Smooth muscle cell (in vitro differentiated cells): ENCODE data around the gene SLC2A3. TPM values are rescaled to one million over a fixed set of nuclear protein-coding genes. Genes with fewer than 3 reads are reported as not detected.
"Not testable (repeated sequence)": the region's sequence is repeated elsewhere in the genome, so short reads cannot be mapped to it uniquely, and the experiment has no call there.

ENCODE experiments used
- DNase-seq: peaks from one replicate; lab custom pipeline; 2025; ENCODE audit not compliant: unreplicated experiment; lab: John Stamatoyannopoulos, UW
- H2AFZ ChIP-seq: fragments of 200-600 bp; sonication (generic); 2 replicates; pipeline ENCODE4 v1.6.0; 2016; ENCODE audit warnings: antibody characterized with exemption, low read depth, mild to moderate bottlenecking
- H3F3A ChIP-seq: fragments of 200-600 bp; sonication (generic); 2 replicates; pipeline ENCODE4 v1.6.0; 2017; ENCODE audit warnings: antibody characterized with exemption, low read depth
- H3K27ac ChIP-seq: fragments of 200-600 bp; sonication (generic); 2 replicates; pipeline ENCODE4 v1.5.1; 2016; ENCODE audit warnings: low read depth, mild to moderate bottlenecking
- H3K27me3 ChIP-seq: fragments of 200-600 bp; sonication (generic); 2 replicates; pipeline ENCODE4 v1.6.1; 2016; ENCODE audit warnings: low read depth, mild to moderate bottlenecking
- H3K36me3 ChIP-seq: fragments of 200-600 bp; sonication (generic); 2 replicates; pipeline ENCODE4 v1.5.1; 2016; ENCODE audit warnings: low read depth
- H3K4me1 ChIP-seq: fragments of 200-600 bp; sonication (generic); 2 replicates; pipeline ENCODE4 v1.5.1; 2016; ENCODE audit warnings: low read depth
- H3K4me2 ChIP-seq: fragments of 200-600 bp; sonication (generic); 2 replicates; pipeline ENCODE4 v1.6.0; 2016; ENCODE audit warnings: mild to moderate bottlenecking
- H3K4me3 ChIP-seq: fragments of 200-600 bp; sonication (generic); 2 replicates; pipeline ENCODE4 v1.5.1; 2016; ENCODE audit warnings: mild to moderate bottlenecking
- H3K79me2 ChIP-seq: fragments of 200-600 bp; sonication (generic); 2 replicates; pipeline ENCODE4 v1.6.0; 2016; ENCODE audit warnings: low read depth, mild to moderate bottlenecking
- H3K9ac ChIP-seq: fragments of 200-600 bp; sonication (generic); 2 replicates; pipeline ENCODE4 v1.6.0; 2016; ENCODE audit warnings: low read depth
- H3K9me3 ChIP-seq: fragments of 200-600 bp; sonication (generic); replicated peaks from 2 replicates; pipeline ENCODE4 v1.5.1; 2016; ENCODE audit warnings: low read depth
- H4K20me1 ChIP-seq: fragments of 200-600 bp; sonication (generic); 2 replicates; pipeline ENCODE4 v1.6.0; 2016; ENCODE audit warnings: low read depth
- WGBS: methylation state at CpG from one replicate; pipeline ENCODE4 v1.1.7; 2016; ENCODE audit warnings: low lambda C conversion rate; 5-methylcytosine and 5-hydroxymethylcytosine counted together
- polyA plus RNA-seq: library from polyadenylated mRNA; unstranded; fragments of >200 nt; fragmentation: Nextera tagmentation; extraction: Ambion mirVana; gene quantifications from 2 replicates; pipeline ENCODE4 v1.2.1, GENCODE V29; 2016
- total RNA-seq: library from RNA; depleted of rRNA; stranded (reverse); fragments of >200 nt; gene quantifications from 2 replicates; pipeline ENCODE4 v1.2.3, GENCODE V29; 2014
- TF ChIP-seq, protein P1 (sequence below): fragments of 200-600 bp; sonication (generic); IDR thresholded peaks from 2 replicates; pipeline ENCODE4 v1.5.1; 2017; ENCODE audit warnings: borderline replicate concordance, mild to moderate bottlenecking, antibody characterized with exemption; ENCODE audit not compliant: insufficient read depth, poor library complexity, severe bottlenecking

The SLC2A3 gene
- total and polyA plus RNA-seq, 2 experiments from 2014 or later: 211 to 938 TPM

GRCh38 chr12:7927470-7927869 is 8.5 kb downstream of the SLC2A3 start:
- peak overlapping the region; percentile 71 for H3K27ac ChIP-seq
- H3K27me3 ChIP-seq: no peaks in the 10 kb centered on the region
- WGBS: 84% methylated on average over 4 of the region's 4 CpGs
- no peak overlapping the region for H3K4me2 ChIP-seq
- TF ChIP-seq, protein P1, sequence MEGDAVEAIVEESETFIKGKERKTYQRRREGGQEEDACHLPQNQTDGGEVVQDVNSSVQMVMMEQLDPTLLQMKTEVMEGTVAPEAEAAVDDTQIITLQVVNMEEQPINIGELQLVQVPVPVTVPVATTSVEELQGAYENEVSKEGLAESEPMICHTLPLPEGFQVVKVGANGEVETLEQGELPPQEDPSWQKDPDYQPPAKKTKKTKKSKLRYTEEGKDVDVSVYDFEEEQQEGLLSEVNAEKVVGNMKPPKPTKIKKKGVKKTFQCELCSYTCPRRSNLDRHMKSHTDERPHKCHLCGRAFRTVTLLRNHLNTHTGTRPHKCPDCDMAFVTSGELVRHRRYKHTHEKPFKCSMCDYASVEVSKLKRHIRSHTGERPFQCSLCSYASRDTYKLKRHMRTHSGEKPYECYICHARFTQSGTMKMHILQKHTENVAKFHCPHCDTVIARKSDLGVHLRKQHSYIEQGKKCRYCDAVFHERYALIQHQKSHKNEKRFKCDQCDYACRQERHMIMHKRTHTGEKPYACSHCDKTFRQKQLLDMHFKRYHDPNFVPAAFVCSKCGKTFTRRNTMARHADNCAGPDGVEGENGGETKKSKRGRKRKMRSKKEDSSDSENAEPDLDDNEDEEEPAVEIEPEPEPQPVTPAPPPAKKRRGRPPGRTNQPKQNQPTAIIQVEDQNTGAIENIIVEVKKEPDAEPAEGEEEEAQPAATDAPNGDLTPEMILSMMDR: no peak
- no peaks in the 10 kb centered on the region for H3K9me3 ChIP-seq
- H3K4me1 ChIP-seq: no peaks in the 10 kb centered on the region
- H4K20me1 ChIP-seq: peaks cover 94% of the 10 kb centered on the region
- DNase-seq: no peak
- no peak overlapping the region for H3K4me3 ChIP-seq
- peaks cover 17% of the 10 kb centered on the region for H3K79me2 ChIP-seq
- no peak overlapping the region for H2AFZ ChIP-seq
- H3K36me3 ChIP-seq: peaks cover 25% of the 10 kb centered on the region
- H3F3A ChIP-seq: peaks cover 29% of the 10 kb centered on the region
- H3K9ac ChIP-seq: no peak overlapping the region

- H2AFZ ChIP-seq, H3K4me2 ChIP-seq, H3K27me3 ChIP-seq, H3K79me2 ChIP-seq, DNase-seq, H3K4me1 ChIP-seq, H3K9ac ChIP-seq, H3K4me3 ChIP-seq, H3K9me3 ChIP-seq: not testable (repeated sequence)
- 89% methylated on average over 5 of the region's 5 CpGs for WGBS
- H4K20me1 ChIP-seq: peaks cover 94% of the 10 kb centered on the region
- peak overlapping the region; percentile 71 for H3K27ac ChIP-seq
- H3F3A ChIP-seq: peaks cover 42% of the 10 kb centered on the region
- H3K36me3 ChIP-seq: peaks cover 36% of the 10 kb centered on the region
Observed at GRCh38 chr12:7926068-7926666, 9.8 kb downstream of the SLC2A3 start.

- no peak overlapping the region for H3K4me3 ChIP-seq
- H3K36me3 ChIP-seq: peaks cover 47% of the 10 kb centered on the region
- no peak overlapping the region for H3K9ac ChIP-seq
- H3K4me1 ChIP-seq: no peaks in the 10 kb centered on the region
- no peak overlapping the region for H3K4me2 ChIP-seq
- no peak overlapping the region for H2AFZ ChIP-seq
- peaks cover 62% of the 10 kb centered on the region for H3F3A ChIP-seq
- H3K79me2 ChIP-seq: no peaks in the 10 kb centered on the region
- peaks cover 94% of the 10 kb centered on the region for H4K20me1 ChIP-seq
- peak overlapping the region; percentile 16 for H3K27ac ChIP-seq
- no peaks in the 10 kb centered on the region for H3K9me3 ChIP-seq
- 94% methylated on average over 15 of the region's 15 CpGs for WGBS
- H3K27me3 ChIP-seq: no peaks in the 10 kb centered on the region
- TF ChIP-seq, protein P1: no peak
- no peak for DNase-seq
Observed at GRCh38 chr12:7923241-7924236, 12.4 kb downstream of the SLC2A3 start.

GRCh38 chr12:7921181-7921580 is 14.8 kb downstream of the SLC2A3 start:
- H3K36me3 ChIP-seq: peaks cover 36% of the 10 kb centered on the region
- peaks cover 53% of the 10 kb centered on the region for H3F3A ChIP-seq
- not testable (repeated sequence) for H3K79me2 ChIP-seq, DNase-seq, H3K4me1 ChIP-seq, H3K9me3 ChIP-seq, H3K9ac ChIP-seq, H2AFZ ChIP-seq, H3K4me2 ChIP-seq, H3K4me3 ChIP-seq, H3K27me3 ChIP-seq
- 89% methylated on average over 12 of the region's 12 CpGs for WGBS
- H3K27ac ChIP-seq: peak overlapping the region; percentile 54
- H4K20me1 ChIP-seq: peaks cover 86% of the 10 kb centered on the region

DNA sequence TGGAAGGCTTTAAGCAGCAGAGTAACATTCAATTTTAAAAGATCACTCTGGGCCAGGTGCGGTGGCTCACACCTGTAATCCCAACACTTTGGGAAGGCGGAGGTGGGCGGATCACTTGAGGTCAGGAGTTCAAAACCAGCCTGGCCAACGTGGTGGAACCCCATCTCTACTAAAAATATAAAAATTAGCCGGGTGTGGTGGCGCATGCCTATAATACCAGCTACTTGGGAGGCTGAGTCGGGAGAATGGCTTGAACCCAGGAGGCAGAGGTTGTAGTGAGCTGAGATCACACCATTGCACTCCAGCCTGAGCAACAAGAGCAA is 17.8 kb downstream of the SLC2A3 start:
- H3K79me2 ChIP-seq, H3K4me2 ChIP-seq, H3K27ac ChIP-seq, H3K9me3 ChIP-seq, H3K4me1 ChIP-seq, H3K27me3 ChIP-seq, DNase-seq, H2AFZ ChIP-seq, H3K4me3 ChIP-seq, H3K9ac ChIP-seq: not testable (repeated sequence)
- peaks cover 46% of the 10 kb centered on the region for H3F3A ChIP-seq
- H4K20me1 ChIP-seq: peaks cover 62% of the 10 kb centered on the region
- WGBS: 86% methylated on average over 7 of the region's 7 CpGs
- H3K36me3 ChIP-seq: peaks cover 22% of the 10 kb centered on the region
